HUDEP-2 (cell line): ENCODE measurements around the gene VGF.
A peak's percentile ranks its signal among the peaks of the same experiment; 100 is the strongest.

ENCODE experiments used
- DNase-seq, 76 experiments: peaks; one replicate each; lab custom pipeline; 2025; ENCODE audit not compliant: unreplicated experiment in 76 of 76; lab: John Stamatoyannopoulos, UW

VGF gene

GRCh38 chr7:101186194-101186593 lies 20.8 kb upstream of the VGF start:
- no peak for DNase-seq

- DNase-seq: peak in 1 of 76 experiments; percentile 34
Measured at GRCh38 chr7:101185258-101185839, 20.0 kb upstream of the VGF start.

GRCh38 chr7:101180130-101180755 lies 14.9 kb upstream of the VGF start, which contains the start of gene NAT16:
NAT16 (minus strand) TSS chr7:101180293; CDS start chr7:101174807, 5,486 bp downstream.
- DNase-seq: no peak

GRCh38 chr7:101179713-101180112 lies 14.3 kb upstream of the VGF start:
- DNase-seq: no peak

- peak in 1 of 76 experiments; percentile 6 for DNase-seq
Measured at GRCh38 chr7:101179117-101179516, 13.7 kb upstream of the VGF start.

GRCh38 chr7:101177644-101178043 lies 12.3 kb upstream of the VGF start:
- no peak for DNase-seq

- DNase-seq: no peak
Measured at GRCh38 chr7:101175664-101176063, 10.3 kb upstream of the VGF start.

- no peak for DNase-seq
Measured at GRCh38 chr7:101174322-101174854, 9.0 kb upstream of the VGF start.

GRCh38 chr7:101173752-101174244 lies 8.4 kb upstream of the VGF start:
- peak in 70 of 76 experiments; percentile 5 to 79 (median 54) for DNase-seq

- DNase-seq: peak in 74 of 76 experiments; percentile 5 to 92 (median 74)
Measured at GRCh38 chr7:101172854-101173751, 7.7 kb upstream of the VGF start.

- DNase-seq: no peak
Measured at GRCh38 chr7:101172005-101172853, 6.9 kb upstream of the VGF start.

- DNase-seq: peak in 1 of 76 experiments; percentile 9
Measured at GRCh38 chr7:101171442-101171837, 6.1 kb upstream of the VGF start.

- DNase-seq: no peak
Measured at GRCh38 chr7:101170617-101171441, 5.5 kb upstream of the VGF start.

- DNase-seq: peak in 69 of 76 experiments; percentile 1 to 81 (median 50)
Measured at GRCh38 chr7:101169838-101170551, 4.6 kb upstream of the VGF start.

- peak in 1 of 76 experiments; percentile 37 for DNase-seq
Measured at GRCh38 chr7:101169110-101169837, 3.9 kb upstream of the VGF start.

GRCh38 chr7:101168412-101169049 lies 3.2 kb upstream of the VGF start:
- DNase-seq: no peak

- no peak for DNase-seq
Measured at GRCh38 chr7:101167645-101168411, 2.5 kb upstream of the VGF start.
